RWPE1 (cell line): ENCODE results near the gene TTC4.

Experiments used
- CTCF ChIA-PET: fragments of 350-600 bp; sonication (Branson Sonifier 250); formaldehyde crosslinking; extraction: SDS; loops from one replicate; lab custom pipeline; 2021; lab: Yijun Ruan, JAX
- POLR2A ChIA-PET: fragments of 400-600 bp; formaldehyde crosslinking; extraction: SDS; loops from one replicate; lab custom pipeline; 2020; ENCODE audit warnings: antibody characterized with exemption; ENCODE audit not compliant: low non-redundant PET; lab: Yijun Ruan, JAX
- DNase-seq: peaks from one replicate; pipeline ENCODE4 v3.0.0; 2012; ENCODE audit warnings: low spot score
- H3K27ac ChIP-seq: fragments of 450-650 bp; 2 replicates; pipeline ENCODE4 v1.5.1; 2017
- TF ChIP-seq, protein P1 (sequence below): fragments of 450-650 bp; conservative IDR thresholded peaks from 2 replicates; pipeline ENCODE4 v1.5.1; 2017; ENCODE audit warnings: low read depth, mild to moderate bottlenecking

The TTC4 gene

DNA sequence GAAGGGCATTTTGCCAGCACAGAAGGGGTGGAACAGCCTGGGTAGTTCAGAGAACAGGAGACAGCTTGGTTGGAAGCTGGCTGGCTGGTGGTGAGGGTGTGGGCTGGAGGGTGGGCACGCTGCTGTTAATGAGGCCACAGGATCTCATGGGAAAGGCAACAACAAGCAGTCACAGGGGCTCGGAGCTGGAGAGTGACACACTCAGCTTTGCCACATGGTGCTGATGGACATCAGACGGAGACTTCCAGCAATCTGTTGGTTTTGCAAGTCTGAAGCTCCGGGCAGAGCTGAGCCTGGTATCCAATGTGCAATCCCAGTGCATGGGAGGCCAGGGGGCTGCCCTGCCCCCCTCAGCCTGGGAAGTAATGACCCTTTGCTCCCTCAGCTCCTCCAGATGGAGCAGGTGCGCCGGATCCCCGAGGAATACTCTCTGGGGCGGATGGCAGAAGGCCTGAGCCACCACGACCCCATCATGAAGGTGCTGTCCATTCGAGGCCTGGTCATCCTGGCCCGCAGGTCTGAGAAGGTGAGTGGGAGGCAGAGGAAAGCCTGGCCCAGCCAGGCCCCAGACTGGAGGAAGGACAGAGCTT is 15.6 kb upstream of the TTC4 start:
- no peak for DNase-seq
- ChIA-PET POLR2A (no interaction called here), CTCF (interaction anchor here (0.6 to 0.7 kb wide), 3 partner anchors 63 to 675 kb away, joined by 3 to 5 read pairs (median 4); no protein-coding TSS in a partner anchor)
- no peak overlapping the region for H3K27ac ChIP-seq
- TF ChIP-seq, protein P1, sequence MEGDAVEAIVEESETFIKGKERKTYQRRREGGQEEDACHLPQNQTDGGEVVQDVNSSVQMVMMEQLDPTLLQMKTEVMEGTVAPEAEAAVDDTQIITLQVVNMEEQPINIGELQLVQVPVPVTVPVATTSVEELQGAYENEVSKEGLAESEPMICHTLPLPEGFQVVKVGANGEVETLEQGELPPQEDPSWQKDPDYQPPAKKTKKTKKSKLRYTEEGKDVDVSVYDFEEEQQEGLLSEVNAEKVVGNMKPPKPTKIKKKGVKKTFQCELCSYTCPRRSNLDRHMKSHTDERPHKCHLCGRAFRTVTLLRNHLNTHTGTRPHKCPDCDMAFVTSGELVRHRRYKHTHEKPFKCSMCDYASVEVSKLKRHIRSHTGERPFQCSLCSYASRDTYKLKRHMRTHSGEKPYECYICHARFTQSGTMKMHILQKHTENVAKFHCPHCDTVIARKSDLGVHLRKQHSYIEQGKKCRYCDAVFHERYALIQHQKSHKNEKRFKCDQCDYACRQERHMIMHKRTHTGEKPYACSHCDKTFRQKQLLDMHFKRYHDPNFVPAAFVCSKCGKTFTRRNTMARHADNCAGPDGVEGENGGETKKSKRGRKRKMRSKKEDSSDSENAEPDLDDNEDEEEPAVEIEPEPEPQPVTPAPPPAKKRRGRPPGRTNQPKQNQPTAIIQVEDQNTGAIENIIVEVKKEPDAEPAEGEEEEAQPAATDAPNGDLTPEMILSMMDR, result no peak

DNA sequence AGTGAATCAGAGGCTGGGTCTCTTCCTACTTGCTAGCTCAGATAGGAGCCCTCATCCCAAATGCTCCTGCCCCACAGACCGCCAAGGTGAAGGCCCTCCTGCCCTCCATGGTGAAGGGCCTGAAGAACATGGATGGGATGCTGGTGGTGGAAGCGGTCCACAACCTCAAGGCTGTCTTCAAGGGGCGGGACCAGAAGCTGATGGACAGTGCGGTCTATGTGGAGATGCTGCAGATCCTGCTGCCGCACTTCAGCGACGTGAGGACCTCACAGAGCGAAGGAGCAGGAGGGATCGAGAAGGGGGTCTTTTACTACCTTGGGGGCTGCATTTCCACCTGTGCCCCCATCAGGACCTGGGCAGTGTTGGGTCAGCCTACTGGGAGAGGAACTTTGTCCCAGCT is 14.6 kb upstream of the TTC4 start:
- H3K27ac ChIP-seq, result no peak overlapping the region
- TF ChIP-seq, protein P1, result no peak
- CTCF ChIA-PET, result interaction anchor here (0.7 kb wide), 1 partner anchor 674 kb away, joined by 5 read pairs; no protein-coding TSS in a partner anchor
- no peak for DNase-seq
- POLR2A ChIA-PET, result no interaction called here

DNA sequence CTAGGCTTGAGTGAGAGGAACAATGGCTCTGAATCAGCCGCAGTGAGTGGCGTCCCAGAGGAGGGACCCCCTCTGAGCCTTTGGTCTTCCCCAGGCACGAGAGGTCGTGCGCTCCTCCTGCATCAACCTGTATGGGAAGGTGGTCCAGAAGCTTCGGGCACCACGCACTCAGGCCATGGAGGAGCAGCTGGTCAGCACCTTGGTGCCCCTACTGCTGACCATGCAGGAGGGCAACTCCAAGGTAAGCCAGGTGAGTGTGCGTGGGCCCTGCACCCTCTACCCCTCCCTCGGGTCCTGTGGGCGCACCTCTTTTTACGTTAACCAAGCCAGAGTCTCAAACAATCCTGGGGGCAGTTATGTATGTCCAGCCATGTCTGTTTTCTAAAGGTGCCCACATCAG is 13.7 kb upstream of the TTC4 start:
- no peak for DNase-seq
- TF ChIP-seq, protein P1, result no peak
- ChIA-PET POLR2A (no interaction called here), CTCF (no interaction called here)
- H3K27ac ChIP-seq, result no peak overlapping the region

DNA sequence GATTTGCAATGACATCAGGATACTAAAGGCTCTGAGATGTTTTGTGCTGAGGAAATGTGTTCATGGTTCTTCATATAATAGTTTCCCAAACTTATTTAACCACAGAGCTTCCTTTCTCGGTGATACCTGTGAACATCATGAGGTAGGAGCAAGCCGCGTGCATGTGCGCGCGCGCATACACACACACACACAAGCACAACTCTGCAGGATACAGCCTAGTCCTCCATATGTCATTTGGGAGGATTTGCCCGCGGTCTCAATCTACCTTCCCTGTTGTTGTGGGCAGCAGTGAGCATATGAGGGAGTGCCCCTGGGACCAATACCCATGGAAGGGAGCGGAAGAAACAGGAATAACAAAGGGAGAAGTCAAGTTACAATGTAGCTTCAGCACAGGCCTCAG is 12.2 kb upstream of the TTC4 start:
- ChIA-PET CTCF (no interaction called here), POLR2A (no interaction called here)
- DNase-seq, result no peak
- TF ChIP-seq, protein P1, result no peak
- no peak overlapping the region for H3K27ac ChIP-seq

DNA sequence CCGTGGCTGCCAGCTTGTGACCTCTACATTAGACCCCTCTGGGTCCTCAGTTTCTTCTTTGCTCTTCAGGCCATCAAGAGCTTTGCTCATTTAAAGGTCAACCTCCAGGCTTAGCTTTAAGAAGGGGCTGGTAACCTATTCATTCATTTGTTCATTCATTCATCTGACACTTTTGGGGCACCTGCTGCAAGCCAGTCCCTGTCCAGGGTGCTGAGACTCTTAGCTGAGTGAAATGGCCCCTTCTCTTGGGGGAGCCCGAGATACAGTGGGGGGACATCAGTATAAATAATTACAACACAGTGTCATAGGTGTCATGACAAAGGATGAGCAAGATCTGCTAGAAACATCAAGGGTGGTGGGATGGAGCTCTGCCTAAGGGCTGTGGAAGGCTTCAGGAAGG is 10.5 kb upstream of the TTC4 start:
- ChIA-PET CTCF (interaction anchor here (0.7 kb wide), 1 partner anchor 306 kb away, joined by 4 read pairs; no protein-coding TSS in a partner anchor), POLR2A (no interaction called here)
- no peak overlapping the region for H3K27ac ChIP-seq
- DNase-seq, result no peak
- TF ChIP-seq, protein P1, result no peak

DNA sequence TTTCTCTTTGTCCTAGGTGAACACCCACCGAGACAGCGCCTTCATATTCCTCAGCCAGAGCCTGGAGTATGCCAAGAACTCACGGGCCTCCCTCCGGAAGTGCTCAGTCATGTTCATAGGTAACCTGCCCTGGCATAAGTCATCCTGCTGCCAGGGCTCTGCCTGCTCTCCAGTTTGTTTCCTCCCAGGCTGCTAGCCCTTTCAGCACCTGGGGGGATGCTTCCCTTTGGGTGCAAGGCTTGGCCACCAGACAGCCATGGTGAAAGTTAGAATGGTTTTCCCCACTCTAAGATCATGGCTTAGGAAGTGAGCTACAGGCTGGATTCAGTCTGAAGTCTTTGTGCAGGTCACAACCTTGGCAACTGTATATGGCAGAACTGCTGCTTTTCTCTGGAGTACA is 9.2 kb upstream of the TTC4 start:
- DNase-seq, result no peak
- CTCF ChIA-PET, result no interaction called here

More for the DNA sequence above, 9.2 kb upstream of the TTC4 start:
- TF ChIP-seq, protein P1, result no peak
- H3K27ac ChIP-seq, result no peak overlapping the region
- POLR2A ChIA-PET, result no interaction called here
